ENCODE measurements around the gene TLR7.

The TLR7 gene

GRCh38 chrX:12930150-12930549, 63.3 kb downstream of the TLR7 start:
- DNase-seq (ENCODE audit: low spot score): no peak

- DNase-seq (ENCODE audit: low spot score): no peak
Measured at GRCh38 chrX:12932244-12932643, 65.4 kb downstream of the TLR7 start.

GRCh38 chrX:12934850-12935249, 68.0 kb downstream of the TLR7 start:
- no peak for DNase-seq (ENCODE audit: low spot score)

GRCh38 chrX:12936947-12937346, 70.1 kb downstream of the TLR7 start:
- DNase-seq (ENCODE audit: low spot score): no peak

Data from AG08395 (cell line).